Activated CD4-positive, CD25-positive, alpha-beta regulatory T cell treated with anti-CD3 and anti-CD28 coated beads, Interleukin-2, amount 50 U/mL, for 16 hours (primary cell): ENCODE data around the gene C7orf33.
A peak's percentile ranks its signal among the peaks of the same experiment; 100 is the strongest.
"Not testable (repeated sequence)": the region's sequence is repeated elsewhere in the genome, so short reads cannot be mapped to it uniquely, and the experiment has no call there.

Experiments used
- DNase-seq: peaks from one replicate; pipeline ENCODE4 v3.0.0-alpha.2; 2020; ENCODE audit warnings: low read depth, low spot score

Gene C7orf33, protein sequence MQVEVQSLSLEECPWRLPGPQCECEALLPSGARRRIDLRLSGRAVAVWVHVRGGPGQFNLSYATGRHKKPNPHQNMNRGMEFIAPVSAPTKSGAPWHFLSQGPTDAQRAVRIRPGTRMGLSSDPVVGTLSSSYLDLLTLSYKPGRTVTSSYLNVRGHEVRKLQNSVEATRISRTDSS

DNA sequence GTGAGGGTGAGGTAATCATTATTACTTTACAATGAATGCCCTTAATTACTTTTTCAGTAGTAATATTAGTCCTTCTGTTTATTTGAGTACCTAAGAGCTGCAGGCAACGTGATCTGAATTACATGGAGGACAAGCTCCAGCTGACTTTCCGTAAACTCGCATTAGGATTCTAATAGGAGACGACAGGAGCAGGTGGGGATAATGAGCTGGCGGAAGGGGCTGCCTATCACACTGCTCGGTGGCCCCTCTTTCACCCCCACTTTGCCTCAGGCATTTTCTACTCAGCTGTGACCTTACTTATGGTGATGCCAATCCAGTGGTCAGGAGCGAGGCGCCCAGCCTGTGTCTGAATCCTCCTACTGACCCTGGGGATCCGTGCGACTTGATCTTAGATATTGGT, at the start of gene C7orf33:
TSS of gene C7orf33 (plus strand) at position 296 of the 400 bp plus-strand sequence. CDS start 160 bp downstream, outside the sequence.
- DNase-seq, result no peak

DNA sequence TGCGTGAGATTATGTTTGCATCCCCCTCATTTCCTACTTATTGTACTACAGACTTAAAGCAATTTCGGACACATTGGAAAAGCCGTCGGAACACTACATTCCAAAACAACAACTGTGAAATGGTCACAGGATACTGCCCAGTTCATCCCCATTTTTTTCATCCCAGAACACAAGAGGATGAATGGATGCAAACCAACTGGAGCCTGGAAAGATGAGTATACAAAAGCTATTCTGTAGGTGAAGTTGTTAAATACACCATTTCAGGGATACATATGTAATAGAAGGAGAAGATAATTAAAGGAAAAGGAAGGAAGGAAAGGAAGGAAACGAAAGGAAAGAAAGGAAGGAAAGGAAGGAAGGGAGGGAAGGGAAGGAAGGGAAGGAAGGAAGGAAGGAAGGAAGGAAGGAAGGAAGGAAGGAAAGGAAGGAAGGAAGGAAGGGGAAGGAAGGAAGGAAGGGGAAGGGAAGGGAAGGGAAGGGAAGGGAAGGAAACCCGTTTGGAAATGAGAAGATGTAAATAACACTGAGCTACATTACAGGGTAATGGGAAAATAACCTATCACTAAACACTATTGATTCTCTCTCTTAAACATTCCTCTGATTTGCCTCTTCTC, 48.6 kb upstream of the C7orf33 start:
- DNase-seq, result no peak

DNA sequence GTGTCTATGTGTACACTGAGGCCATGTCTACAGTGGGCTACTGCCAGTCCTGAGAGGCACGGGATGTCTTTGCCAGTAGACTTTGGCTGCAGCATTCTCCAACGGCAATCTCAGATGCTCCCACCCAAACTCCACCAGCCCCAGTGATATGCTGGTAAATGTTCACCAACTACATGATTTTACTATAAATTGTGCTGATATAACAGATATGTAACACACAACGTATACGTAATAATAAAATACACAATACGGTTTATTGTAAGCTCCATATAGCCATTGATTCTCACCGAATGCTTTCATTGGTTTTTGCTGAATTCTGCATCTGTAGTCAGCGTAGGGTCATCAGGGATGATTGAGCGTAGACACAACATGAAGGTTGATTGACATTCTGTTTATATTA, 47.3 kb upstream of the C7orf33 start:
- no peak for DNase-seq

DNA sequence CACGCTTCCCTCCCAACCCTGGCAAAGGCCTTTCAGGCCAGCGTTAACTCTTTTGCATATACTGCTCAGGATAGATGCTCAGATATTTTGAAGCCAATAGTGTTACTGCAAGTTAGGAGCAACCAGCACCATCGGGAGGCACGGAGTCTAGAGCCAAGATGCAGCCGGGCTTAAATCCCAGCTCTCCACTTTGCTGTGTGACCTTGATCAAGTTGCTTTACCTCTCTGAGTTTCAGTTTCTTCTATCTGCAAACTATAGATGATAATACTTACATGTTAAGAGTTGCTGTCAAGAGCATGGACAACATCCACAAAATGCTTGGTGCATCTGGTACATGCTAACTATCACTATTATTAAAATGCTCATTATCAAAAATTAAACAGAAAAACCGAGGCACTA, 45.4 kb upstream of the C7orf33 start:
- DNase-seq, result no peak

DNA sequence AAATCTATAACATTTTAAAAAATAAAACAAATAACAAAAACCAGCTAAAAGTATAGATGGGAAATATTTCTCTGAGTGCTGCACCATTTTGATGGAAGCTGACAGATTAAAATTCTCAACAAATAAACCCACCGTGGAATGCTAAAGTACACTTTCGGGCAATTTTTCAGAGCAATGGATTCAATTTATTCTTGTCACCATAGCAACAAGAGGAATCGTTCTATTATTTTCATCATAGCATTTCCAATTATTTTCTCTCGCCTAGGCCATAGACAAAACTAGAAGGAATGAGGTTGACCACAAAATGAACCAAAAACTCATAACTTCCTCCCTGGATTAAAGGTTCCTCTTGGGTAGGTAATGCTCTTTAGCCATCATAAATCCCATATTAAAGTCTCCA, 44.6 kb upstream of the C7orf33 start:
- DNase-seq, result no peak

DNA sequence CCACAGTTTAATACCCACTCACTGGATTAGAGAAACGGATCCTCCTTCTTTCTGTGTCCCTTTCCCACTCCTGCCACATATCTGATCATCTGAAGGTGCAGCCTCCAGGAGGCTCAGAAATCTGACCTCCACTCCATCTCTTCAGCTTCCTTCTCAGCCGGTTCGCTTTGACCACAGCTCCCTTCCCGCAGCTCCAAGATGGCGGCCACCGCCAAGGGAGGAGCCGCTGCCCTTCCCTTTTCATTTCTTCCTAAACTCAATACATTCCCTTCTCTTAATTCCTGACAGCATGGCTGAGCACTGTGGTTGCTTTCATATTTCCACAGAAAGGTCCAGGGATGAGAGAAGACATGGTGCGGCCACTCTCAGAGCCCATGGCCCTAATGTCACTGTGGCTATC, 43.7 kb upstream of the C7orf33 start:
- DNase-seq, result no peak

DNA sequence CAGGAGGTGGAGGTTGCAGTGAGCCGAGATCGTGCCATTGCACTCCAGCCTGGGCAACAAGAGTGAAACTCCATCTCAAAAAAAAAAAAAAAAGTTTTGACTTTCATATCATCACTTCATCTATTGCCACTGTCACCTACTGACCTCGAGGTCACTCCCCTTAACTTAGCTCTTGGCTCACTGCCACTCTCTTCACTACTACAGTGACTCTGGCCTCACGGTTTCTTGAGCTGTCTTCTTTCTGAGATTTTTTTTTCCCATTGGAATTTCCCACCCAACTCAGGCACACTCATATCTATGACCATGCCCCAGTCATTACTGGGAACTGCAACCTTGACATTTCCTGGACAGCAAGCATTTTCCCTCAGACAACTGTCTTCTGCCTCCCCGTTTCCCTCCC, 42.6 kb upstream of the C7orf33 start:
- no peak for DNase-seq

DNA sequence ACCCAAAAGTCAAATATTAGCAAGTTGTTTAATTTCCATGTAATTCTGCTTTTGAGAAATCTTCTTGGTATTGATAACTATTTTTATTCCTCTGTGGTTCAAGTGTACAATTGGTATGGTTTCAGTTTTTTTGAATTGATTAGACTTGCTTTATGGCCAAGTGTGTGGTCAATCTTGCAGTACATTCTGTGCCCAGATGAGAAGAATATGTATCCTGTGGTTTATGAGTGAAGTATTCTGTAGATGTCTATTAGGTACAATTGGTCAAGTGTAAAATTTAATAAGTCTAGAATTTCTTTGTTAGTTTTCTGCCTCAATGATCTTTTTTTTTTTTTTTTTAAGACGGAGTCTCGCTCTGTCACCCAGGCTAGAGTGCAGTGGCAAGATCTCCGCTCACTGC, 36.6 kb upstream of the C7orf33 start:
- DNase-seq, result no peak

DNA sequence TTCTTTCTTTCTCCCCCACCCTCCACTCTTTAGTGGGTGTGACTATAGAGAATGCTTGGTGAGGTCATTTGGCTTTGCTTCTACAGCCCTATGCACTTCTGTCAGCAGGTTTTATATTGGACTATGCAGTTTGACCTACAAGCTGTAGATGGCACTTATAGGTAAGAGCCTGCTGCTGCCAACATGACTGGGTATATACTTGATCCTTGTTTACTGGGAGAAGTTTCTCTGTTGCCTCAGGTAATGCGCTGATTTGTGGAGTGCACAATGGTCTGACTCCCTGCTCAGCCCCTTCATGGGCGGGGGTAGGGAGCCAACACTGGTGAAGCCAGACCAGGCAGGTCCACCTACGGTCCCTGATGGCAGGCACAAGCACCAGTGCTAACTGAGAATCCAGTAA, 33.7 kb upstream of the C7orf33 start:
- DNase-seq, result no peak

DNA sequence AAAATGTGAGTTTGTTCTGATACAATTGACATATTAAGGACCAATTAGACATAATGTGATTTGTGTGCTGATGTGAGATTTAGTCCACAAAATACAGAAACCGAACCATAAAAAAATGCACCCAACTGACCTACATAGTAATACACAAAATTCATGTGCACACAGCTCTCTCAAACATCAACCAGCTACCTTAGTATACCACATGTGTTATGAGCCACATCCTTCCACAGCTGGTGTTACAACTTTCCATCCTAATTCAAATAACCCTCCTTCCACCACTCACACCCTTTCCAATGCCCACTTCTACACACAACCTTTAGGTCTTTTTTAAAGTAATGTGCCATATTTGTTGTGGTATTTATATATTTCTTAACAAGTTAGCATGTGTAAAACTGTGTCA, 31.7 kb upstream of the C7orf33 start:
- DNase-seq, result no peak

DNA sequence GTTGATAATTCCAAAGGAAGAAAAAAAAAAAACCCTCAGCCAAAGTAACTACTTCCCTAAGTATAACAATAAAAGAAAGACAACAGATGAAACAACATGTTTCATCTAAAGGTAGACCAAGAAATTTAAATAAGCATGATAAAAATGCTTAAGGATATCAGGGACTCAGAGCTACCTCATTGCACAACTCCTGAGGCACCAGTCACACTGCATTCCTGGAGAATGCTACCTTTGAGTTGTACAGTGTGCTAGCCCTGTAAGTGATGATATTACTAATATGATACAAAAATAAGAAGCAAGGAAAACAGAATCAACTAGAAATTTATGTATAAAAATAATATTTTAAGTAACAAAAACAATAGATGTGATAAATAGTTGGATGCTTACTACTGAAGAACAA, 29.5 kb upstream of the C7orf33 start:
- no peak for DNase-seq

DNA sequence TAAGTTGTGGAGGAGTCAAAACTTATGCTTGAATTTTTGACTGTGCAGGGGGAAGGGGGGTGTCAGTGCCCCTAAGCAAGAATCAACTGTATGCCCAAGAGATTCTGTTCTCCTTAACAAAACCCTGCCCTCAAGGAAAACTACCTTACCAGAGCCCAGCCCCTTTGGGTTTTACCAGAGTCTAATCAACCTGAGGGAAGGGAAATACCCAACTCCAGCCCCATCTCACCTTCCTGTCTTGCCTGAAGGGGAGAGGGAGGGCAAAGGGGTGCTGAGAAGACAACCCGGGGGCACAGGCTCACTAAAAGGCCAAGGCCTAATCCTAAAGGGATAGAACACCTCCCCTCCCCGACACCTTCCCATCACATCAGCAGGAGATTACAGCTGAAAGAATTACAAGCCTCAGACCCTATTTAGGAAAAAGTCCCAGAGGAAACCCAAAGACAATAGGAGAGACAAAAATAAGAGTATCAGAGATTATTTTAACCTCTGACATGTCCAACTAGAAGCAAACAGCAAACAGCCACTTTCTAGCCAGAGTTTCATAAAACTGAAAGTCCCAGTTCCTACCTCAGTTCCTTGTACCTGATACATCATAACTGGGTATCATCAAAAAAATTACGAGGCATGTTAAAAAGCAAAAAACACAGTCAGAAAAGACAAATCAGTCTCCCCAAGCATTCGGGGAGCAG, 26.8 kb upstream of the C7orf33 start:
- no peak for DNase-seq

DNA sequence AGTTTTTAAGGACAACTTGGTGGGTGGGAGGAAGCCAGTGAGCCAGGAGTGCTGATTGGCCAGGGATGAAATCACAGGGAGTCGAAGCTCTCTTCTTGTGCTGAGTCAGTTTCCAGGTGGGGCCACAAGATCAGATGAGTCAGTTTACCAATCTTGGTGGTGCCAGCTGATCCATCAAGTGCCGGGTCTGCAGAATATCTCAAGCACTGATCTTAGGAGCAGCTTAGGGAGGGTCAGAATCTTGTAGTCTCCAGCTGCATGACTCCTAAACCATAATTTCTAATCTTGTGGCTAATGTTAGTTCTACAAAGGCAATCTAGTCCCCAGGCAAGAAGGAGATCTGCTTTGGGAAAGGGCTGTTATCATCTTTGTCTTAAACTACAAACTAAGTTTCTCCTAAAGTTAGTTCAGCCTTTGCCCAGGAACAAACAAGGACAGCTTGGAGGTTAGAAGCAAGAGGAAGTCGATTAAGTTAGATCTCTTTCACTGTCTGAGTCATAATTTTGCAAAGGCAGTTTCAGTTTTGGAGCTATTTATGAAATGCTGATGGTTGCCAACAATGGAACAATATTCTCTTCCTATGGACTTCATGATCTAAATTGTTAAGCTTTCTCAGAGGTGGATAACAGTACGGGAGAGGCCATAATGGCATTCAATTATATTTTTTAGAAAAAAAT, 26.2 kb upstream of the C7orf33 start:
- not testable (repeated sequence) for DNase-seq

DNA sequence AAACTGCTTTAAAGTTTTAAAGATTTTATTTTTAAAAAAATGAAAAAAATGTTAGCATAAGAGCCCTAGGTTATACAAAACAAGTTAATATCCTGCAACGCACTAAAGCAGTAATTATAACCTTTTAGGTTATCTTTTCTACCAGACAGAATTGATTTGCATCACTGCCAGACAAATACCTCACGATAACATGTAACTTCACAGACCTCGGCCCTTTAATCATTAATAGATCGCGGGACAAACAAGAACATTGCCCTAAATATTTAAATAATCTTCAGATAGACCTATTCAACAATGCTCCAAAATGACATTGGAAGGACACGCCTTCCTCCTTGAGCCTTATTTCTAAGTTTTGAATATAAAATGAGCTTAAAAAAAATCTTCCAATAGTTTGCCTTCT, 23.8 kb upstream of the C7orf33 start:
- DNase-seq, result no peak

DNA sequence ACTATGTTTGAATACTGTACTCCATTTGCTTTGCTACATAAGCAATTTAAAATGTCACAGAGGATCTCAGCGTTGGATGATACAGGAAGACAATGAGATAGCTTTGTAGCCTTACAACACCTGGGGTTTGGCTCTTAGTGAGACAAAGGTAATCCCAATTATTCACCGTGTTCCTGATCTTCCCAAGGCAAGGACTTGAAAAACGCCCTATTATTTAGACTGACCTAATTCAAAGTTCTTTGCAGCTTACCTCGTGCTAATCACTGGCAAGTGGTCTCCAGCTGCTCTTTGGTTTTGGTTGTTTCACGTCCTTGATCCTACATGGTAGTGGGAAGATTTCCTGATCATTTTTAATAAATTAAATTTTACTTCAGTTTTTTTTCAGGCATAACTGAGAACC, 23.0 kb upstream of the C7orf33 start:
- no peak for DNase-seq

DNA sequence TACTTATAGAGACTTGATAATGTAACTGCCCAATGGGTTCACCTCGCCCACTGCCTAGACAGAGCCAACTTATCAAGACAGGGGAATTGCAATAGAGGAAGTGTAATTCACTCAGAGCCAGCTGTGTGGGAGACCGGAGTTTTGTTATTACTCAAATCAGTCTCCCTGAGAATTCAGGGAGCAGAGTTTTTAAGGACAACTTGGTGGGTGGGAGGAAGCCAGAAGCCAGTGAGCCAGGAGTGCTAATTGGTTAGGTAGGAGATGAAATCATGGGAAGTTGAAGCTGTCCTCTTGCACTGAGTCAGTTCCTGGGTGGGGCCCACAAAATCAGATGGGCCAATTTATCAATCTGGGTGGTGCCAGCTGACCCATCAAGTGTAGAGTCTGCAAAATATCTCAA, 20.1 kb upstream of the C7orf33 start:
- no peak for DNase-seq

DNA sequence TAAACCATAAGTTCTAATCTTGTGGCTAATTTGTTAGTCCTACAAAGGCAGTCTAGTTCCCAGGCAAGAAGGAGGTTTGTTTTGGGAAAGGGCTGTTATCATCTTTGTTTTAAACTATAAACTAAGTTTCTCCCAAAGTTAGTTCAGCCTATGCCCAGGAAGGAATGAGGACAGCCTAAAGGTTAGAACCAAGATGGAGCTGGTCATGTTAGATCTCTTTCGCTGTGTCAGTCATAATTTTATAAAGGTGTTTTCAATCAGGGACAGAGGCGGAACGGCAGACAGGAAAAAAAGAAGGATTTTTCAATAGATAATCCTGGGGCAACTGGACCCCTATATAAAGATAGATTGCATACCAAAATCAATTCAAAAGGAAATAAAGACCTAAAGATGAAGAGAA, 19.6 kb upstream of the C7orf33 start:
- not testable (repeated sequence) for DNase-seq

DNA sequence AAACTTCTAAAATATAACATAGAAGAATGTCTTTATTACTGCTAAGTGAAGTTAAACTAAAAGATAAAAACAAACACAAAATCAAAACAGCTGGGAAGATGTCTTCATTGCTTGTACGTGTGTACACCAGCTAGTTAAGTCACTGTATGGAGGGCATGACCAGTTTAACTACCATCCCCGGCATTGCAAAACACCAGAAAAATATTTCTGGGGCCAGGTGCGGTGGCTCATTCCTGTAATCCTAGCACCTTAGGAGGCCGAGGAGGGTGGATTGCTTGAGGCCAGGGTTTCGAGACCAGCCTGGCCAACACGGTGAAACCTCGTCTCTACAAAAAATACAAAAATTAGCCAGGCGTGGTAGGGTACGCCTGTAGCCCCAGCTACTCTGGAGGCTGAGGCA, 19.2 kb upstream of the C7orf33 start:
- DNase-seq, result no peak

DNA sequence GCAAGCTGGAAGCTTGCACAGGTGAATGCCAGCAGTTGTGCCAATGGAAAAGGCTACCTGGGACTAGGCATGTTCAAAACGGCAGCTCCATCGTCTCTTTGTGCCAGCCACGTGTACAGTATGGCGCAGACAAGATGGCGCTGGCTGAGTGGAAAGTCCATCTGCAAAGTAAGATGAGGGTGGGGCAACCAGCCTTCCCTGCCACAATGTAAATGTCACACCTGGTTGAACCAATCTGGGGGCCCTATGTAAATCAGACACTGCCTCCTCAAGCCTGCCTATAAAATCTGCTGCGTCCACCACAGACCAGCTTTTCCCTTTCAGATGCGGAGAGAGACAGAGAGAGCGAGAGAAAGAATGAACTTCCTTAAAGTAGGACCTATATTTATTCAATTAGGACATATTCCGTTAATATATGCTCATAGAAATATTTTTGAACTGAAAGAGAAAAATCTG, 18.5 kb upstream of the C7orf33 start:
- DNase-seq, result no peak

DNA sequence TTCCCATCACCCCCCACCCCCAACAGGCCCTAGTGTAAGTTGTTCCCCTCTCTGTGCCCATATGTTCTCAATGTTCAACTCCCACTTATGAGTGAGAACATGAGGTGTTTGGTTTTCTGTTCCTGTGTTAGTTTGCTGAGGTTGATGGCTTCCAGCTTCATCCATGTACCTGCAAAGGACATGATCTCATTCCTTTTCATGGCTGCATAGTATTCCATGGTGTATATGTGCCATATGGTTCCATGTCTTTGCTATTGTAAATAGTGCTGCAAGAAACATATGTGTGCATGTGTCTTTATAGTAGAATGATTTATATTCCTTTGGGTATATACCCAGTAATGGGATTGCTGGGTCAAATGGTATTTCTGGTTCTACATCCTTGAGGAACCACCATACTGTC, 17.0 kb upstream of the C7orf33 start:
- not testable (repeated sequence) for DNase-seq

DNA sequence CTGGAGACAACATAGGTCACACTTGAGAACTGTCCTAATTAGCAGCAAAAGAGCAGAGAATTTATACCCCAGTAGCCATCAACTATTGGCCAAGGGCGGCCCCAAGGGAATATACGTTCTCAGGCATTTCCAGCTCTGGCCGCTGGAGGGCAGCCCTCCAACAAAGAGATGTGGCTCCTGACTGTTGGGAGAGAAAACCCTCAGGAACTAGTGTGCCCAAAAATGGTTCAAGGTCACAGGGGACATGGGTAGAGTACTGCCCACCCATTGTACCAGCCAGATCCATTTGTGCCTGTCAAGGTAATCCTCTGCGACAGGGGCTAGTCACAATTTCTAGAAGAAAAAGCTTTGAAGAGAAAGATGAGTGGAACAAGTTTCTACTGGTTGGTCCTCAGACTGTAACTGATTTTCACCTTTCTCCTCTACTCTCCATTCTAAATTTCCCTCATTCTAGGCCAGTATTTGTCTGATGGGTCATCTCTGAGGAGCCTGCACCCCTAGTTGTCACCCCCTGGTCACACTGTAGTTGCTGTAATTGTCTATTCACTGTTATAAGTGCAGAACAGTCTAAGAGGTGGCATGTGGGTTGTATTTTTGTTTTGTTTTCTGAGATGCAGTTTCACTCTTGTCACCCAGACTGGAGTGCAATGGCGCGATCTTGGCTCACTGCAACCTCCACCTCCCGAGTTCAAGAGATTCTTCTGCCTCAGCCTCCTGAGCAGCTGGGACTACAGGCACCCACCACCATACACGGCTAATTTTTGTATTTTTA, 14.7 kb upstream of the C7orf33 start:
- DNase-seq, result peak; percentile 48

DNA sequence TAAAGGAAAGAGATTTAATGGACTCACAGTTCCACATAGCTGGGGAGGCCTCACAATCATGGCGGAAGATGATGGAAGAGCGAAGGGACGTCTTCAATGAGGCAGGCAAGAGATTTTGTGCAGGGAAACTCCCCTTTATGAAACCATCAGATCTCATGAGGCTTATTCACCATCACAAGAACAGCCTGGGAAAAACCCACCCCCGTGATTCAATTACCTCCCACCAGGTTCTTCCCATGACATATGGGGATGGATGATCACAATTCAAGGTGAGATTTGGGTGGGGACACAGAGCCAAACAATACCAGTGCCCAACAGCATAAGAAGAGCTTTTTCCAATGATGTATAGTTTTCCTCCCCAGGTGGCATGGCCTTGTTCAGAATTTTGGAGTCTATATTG, 11.2 kb upstream of the C7orf33 start:
- no peak for DNase-seq
